Sigmoid colon (tissue), 4 donors: ENCODE data around the gene GNAS.

Experiments
- CTCF ChIP-seq, 4 experiments: fragments of 450-650 bp in 3 of 4; fragments of 200-600 bp in 1 of 4; IDR thresholded peaks; one replicate each; pipeline ENCODE4 v1.5.1; 2016 to 2019; ENCODE audit warnings: antibody characterized with exemption in 4 of 4, mild to moderate bottlenecking in 3 of 4, moderate library complexity in 2 of 4
- POLR2A ChIP-seq, 2 donors: fragments of 450-650 bp; IDR thresholded peaks; one replicate each; pipeline ENCODE4 v1.6.1; 2016; ENCODE audit warnings: antibody characterized with exemption in 2 of 2, mild to moderate bottlenecking in 2 of 2, moderate library complexity in 2 of 2
- POLR2AphosphoS5 ChIP-seq, 4 donors: sonication (generic); formaldehyde crosslinking; IDR thresholded peaks; one replicate each; pipeline ENCODE4 v1.6.1; 2017; ENCODE audit warnings: antibody characterized with exemption in 4 of 4

DNA sequence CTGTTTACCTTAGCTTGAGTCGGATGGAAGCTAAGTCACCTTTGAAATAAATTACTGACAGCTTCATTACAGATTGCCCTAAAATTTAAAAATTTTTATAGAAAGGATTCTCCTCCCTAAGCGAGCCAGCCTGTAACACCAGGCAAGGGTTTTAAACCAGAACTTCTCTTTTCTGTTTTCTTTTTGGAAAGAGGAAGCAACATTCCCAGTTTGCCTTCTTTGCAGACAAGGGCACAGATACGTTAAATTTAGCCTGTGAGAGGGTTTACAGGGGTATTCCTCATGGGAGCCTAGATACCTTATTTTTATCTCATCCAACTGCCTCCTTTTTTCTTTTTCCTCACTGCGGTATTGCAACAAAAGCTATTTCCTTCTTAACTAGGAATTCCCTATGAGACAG lies 45.0 kb downstream of the GNAS start:
- no peak for TF ChIP-seq CTCF (IDR thresholded peaks at IDR 0.05)
- TF ChIP-seq POLR2A (IDR thresholded peaks at IDR 0.05) = no peak
- no peak for TF ChIP-seq POLR2AphosphoS5 (IDR thresholded peaks at IDR 0.05)
